DLD1 (cell line): ENCODE data around the gene SUN2.

Experiments
- in situ Hi-C: cut with HindIII; loops from 2 replicates; pipeline ENCODE4 v1.10.0; 2017; ENCODE audit warnings: low sequenced_read_pairs

SUN2 gene

GRCh38 chr22:38700270-38700788, 55.5 kb downstream of the SUN2 start:
- in situ Hi-C loops, result no loop called here

- in situ Hi-C loops, result no loop called here
Observed at GRCh38 chr22:38699784-38700183, 56.0 kb downstream of the SUN2 start.

- in situ Hi-C loops, result no loop called here
Observed at GRCh38 chr22:38699143-38699542, 56.7 kb downstream of the SUN2 start.

GRCh38 chr22:38698407-38699094, 57.2 kb downstream of the SUN2 start:
- in situ Hi-C loops, result no loop called here

- in situ Hi-C loops, result no loop called here
Observed at GRCh38 chr22:38697425-38698089, 58.2 kb downstream of the SUN2 start.

GRCh38 chr22:38696606-38697424, 59.0 kb downstream of the SUN2 start:
- in situ Hi-C loops, result no loop called here

- in situ Hi-C loops, result no loop called here
Observed at GRCh38 chr22:38694940-38695339, 60.9 kb downstream of the SUN2 start.

GRCh38 chr22:38694049-38694448, 61.7 kb downstream of the SUN2 start:
- in situ Hi-C loops, result no loop called here

- in situ Hi-C loops, result no loop called here
Observed at GRCh38 chr22:38689651-38690050, 66.1 kb downstream of the SUN2 start.

GRCh38 chr22:38685761-38686160, 70.0 kb downstream of the SUN2 start:
- in situ Hi-C loops, result no loop called here

- in situ Hi-C loops, result no loop called here
Observed at GRCh38 chr22:38684895-38685294, 70.9 kb downstream of the SUN2 start.
